Calu3 (cell line): ENCODE data around the gene HOXB2. TPM values are rescaled to one million over a fixed set of nuclear protein-coding genes. Genes with fewer than 3 reads are reported as not detected.
A peak's percentile ranks its signal among the peaks of the same experiment; 100 is the strongest.

Experiments used
- BruUV-seq: library from RNA; stranded (reverse); fragments of 400-500 nt; replicated peaks from 2 replicates; lab custom pipeline; 2021; lab: Mats Ljungman, UMichigan
- CTCF ChIA-PET: fragments of 300-600 bp; sonication (Branson Sonifier 250); formaldehyde crosslinking; loops from one replicate; lab custom pipeline; 2022; ENCODE audit warnings: antibody characterized with exemption; lab: Charles Lee
- DNase-seq: peaks from one replicate; pipeline ENCODE4 v3.0.0; 2022
- H3K27ac Mint-ChIP-seq: one replicate; pipeline ENCODE4 v1.8.0; 2022; ENCODE audit warnings: mixed read lengths; ENCODE audit not compliant: unreplicated experiment
- H3K27me3 Mint-ChIP-seq: one replicate; pipeline ENCODE4 v1.8.0; 2022; ENCODE audit warnings: mixed read lengths; ENCODE audit not compliant: unreplicated experiment
- H3K36me3 Mint-ChIP-seq: one replicate; pipeline ENCODE4 v1.8.0; 2022; ENCODE audit warnings: mild to moderate bottlenecking, moderate library complexity, mixed read lengths; ENCODE audit not compliant: insufficient read depth, unreplicated experiment
- H3K4me1 Mint-ChIP-seq: one replicate; pipeline ENCODE4 v1.8.0; 2022; ENCODE audit warnings: mild to moderate bottlenecking, low read depth, mixed read lengths; ENCODE audit not compliant: unreplicated experiment
- H3K4me3 Mint-ChIP-seq: one replicate; pipeline ENCODE4 v1.8.0; 2022; ENCODE audit warnings: mild to moderate bottlenecking, low read depth, moderate library complexity, mixed read lengths; ENCODE audit not compliant: unreplicated experiment
- H3K9me3 Mint-ChIP-seq: one replicate; pipeline ENCODE4 v1.8.0; 2022; ENCODE audit warnings: low read depth, mixed read lengths; ENCODE audit not compliant: unreplicated experiment
- CTCF ChIP-seq: fragments of 200-600 bp; IDR thresholded peaks from one replicate; pipeline ENCODE4 v1.8.0; 2022; ENCODE audit warnings: antibody characterized with exemption; ENCODE audit not compliant: unreplicated experiment
- intact Hi-C: fragments of 100-400 bp; cut with micrococcal nuclease; formaldehyde crosslinking; loops from one replicate; pipeline ENCODE4 v1.10.0; 2022; ENCODE audit not compliant: unreplicated experiment
- total RNA-seq: library from RNA; stranded (reverse); gene quantifications from 2 replicates; pipeline ENCODE4 v1.2.3, GENCODE V29; 2022

HOXB2 gene
- total RNA-seq, 1 experiment from 2014 or later = 24.5 TPM

- no peak for TF ChIP-seq CTCF
- intact Hi-C loops = no loop called here
- H3K9me3 Mint-ChIP-seq = no peaks in the 10 kb centered on the region
- H3K4me3 Mint-ChIP-seq = peak overlapping the region; percentile 64
- CTCF ChIA-PET = no interaction called here
- no peaks in the 10 kb centered on the region for H3K27me3 Mint-ChIP-seq
- H3K4me1 Mint-ChIP-seq = peaks cover 42% of the 10 kb centered on the region
- H3K36me3 Mint-ChIP-seq = peaks cover 90% of the 10 kb centered on the region
- DNase-seq = no peak
- H3K27ac Mint-ChIP-seq = peak overlapping the region; percentile 47
- BruUV-seq = no TSS peak
Observed at GRCh38 chr17:48553190-48553547, 8.3 kb upstream of the HOXB2 start.

- BruUV-seq = no TSS peak
- Mint-ChIP-seq H3K36me3 (peaks cover 90% of the 10 kb centered on the region), H3K27ac (peak overlapping the region; percentile 47), H3K4me1 (peaks cover 38% of the 10 kb centered on the region), H3K27me3 (no peaks in the 10 kb centered on the region), H3K4me3 (peak overlapping the region; percentile 64), H3K9me3 (no peaks in the 10 kb centered on the region)
- DNase-seq = no peak
- CTCF ChIA-PET = no interaction called here
- no peak for TF ChIP-seq CTCF
- intact Hi-C loops = no loop called here
Observed at GRCh38 chr17:48552466-48553189, 7.7 kb upstream of the HOXB2 start.

- H3K27me3 Mint-ChIP-seq = no peaks in the 10 kb centered on the region
- BruUV-seq = no TSS peak
- peak overlapping the region; percentile 65 for H3K27ac Mint-ChIP-seq
- peaks cover 90% of the 10 kb centered on the region for H3K36me3 Mint-ChIP-seq
- intact Hi-C loops = no loop called here
- H3K4me1 Mint-ChIP-seq = peaks cover 34% of the 10 kb centered on the region
- CTCF ChIA-PET = no interaction called here
- TF ChIP-seq CTCF = no peak
- DNase-seq = no peak
- no peaks in the 10 kb centered on the region for H3K9me3 Mint-ChIP-seq
- peak overlapping the region; percentile 42 for H3K4me3 Mint-ChIP-seq
Observed at GRCh38 chr17:48551596-48552465, 6.9 kb upstream of the HOXB2 start.

GRCh38 chr17:48551214-48551555, 6.3 kb upstream of the HOXB2 start:
- TF ChIP-seq CTCF = no peak
- H3K27ac Mint-ChIP-seq = no peak overlapping the region

More at GRCh38 chr17:48551214-48551555, 6.3 kb upstream of the HOXB2 start:
- H3K4me1 Mint-ChIP-seq = peaks cover 30% of the 10 kb centered on the region
- CTCF ChIA-PET = no interaction called here
- no peaks in the 10 kb centered on the region for H3K27me3 Mint-ChIP-seq
- no peaks in the 10 kb centered on the region for H3K9me3 Mint-ChIP-seq
- no TSS peak for BruUV-seq
- DNase-seq = no peak
- H3K4me3 Mint-ChIP-seq = no peak overlapping the region
- intact Hi-C loops = no loop called here
- H3K36me3 Mint-ChIP-seq = peaks cover 90% of the 10 kb centered on the region
